Esophagus squamous epithelium (tissue), 5 donors: ENCODE results near the gene PAPOLG. TPM values are rescaled to one million over a fixed set of nuclear protein-coding genes. Genes with fewer than 3 reads are reported as not detected.
A peak's percentile ranks its signal among the peaks of the same experiment; 100 is the strongest.

Experiments
- DNase-seq: peaks from one replicate; lab custom pipeline; 2025; lab: John Stamatoyannopoulos, UW
- H3K27ac ChIP-seq, 4 donors: fragments of 200-600 bp; sonication (generic); one replicate each; pipeline ENCODE4 v1.5.1; 2016 to 2019; ENCODE audit warnings: mild to moderate bottlenecking in 1 of 4
- H3K27me3 ChIP-seq, 4 donors: fragments of 200-600 bp; sonication (generic); 1 replicate in 3 of 4; 2 replicates in 1 of 4; pipeline versions ENCODE4 v1.5.1 to v1.6.0; 2017 to 2021; ENCODE audit warnings: antibody characterized with exemption in 1 of 4
- H3K36me3 ChIP-seq, 3 donors: fragments of 200-600 bp; sonication (generic); one replicate each; pipeline ENCODE4 v1.5.1; 2016 to 2019
- H3K4me1 ChIP-seq, 3 donors: fragments of 200-600 bp; sonication (generic); one replicate each; pipeline ENCODE4 v1.5.1; 2017 to 2019
- H3K4me3 ChIP-seq, 4 donors: fragments of 200-600 bp; sonication (generic); 1 replicate in 3 of 4; 2 replicates in 1 of 4; pipeline ENCODE4 v1.5.1; 2016 to 2019; ENCODE audit warnings: mild to moderate bottlenecking in 2 of 4, moderate library complexity in 1 of 4
- H3K9me3 ChIP-seq, 3 donors: fragments of 200-600 bp; sonication (generic); one replicate each; pipeline ENCODE4 v1.5.1; 2016 to 2019
- POLR2A ChIP-seq, 4 donors: fragments of 450-650 bp; IDR thresholded peaks; one replicate each; pipeline ENCODE4 v1.6.1; 2017; ENCODE audit warnings: antibody characterized with exemption in 4 of 4, mild to moderate bottlenecking in 4 of 4, moderate library complexity in 3 of 4
- WGBS, 2 donors: methylation state at CpG; one replicate each; pipeline ENCODE4 v1.1.5; 2018; 5-methylcytosine and 5-hydroxymethylcytosine counted together
- intact Hi-C: fragments of 100-400 bp; cut with DNase I; formaldehyde crosslinking; loops from one replicate; pipeline ENCODE4 v1.15.0; 2022
- total RNA-seq, 4 donors: library from RNA; depleted of rRNA; stranded (reverse); fragments of >200 nt; gene quantifications; one replicate each; pipeline ENCODE4 v1.1.0, GENCODE V29; 2016
- TF ChIP-seq, protein P1 (sequence below), 6 experiments: fragments of 450-650 bp in 4 of 6; fragments of 200-600 bp in 2 of 6; sonication (generic) in 2 of 6; IDR thresholded peaks; one replicate each; pipeline ENCODE4 v1.5.1; 2016 to 2019; ENCODE audit warnings: antibody characterized with exemption in 6 of 6, mild to moderate bottlenecking in 4 of 6, moderate library complexity in 4 of 6
- donor health status: DM: yes; HTN: yes; CAD: no.

Gene PAPOLG
- total RNA-seq, 4 donors from 2014 or later = 7.4 to 13.7 (median 12.0) TPM

DNA sequence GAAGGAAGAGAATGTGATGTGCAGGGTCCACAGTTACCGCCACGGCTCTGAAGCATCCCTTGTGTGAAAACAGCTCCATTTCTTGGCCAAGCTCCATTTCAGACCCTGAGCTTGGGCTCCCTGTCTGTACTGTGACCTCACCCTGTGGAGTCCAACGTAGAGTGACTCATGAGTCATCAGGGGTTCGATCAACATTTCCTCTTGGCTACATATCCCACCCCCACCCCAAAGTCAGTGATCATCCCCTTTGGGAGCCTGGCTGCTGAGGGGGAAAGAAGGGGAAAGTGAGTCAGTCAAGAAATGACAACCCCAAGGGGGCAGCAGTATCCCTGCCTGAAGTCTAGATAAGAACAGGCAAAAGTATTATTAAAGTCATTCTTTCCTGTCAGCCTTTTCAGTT lies 62.2 kb downstream of the PAPOLG start:
- DNase-seq = no peak
- TF ChIP-seq POLR2A (IDR thresholded peaks at IDR 0.05) = no peak
- TF ChIP-seq, protein P1, sequence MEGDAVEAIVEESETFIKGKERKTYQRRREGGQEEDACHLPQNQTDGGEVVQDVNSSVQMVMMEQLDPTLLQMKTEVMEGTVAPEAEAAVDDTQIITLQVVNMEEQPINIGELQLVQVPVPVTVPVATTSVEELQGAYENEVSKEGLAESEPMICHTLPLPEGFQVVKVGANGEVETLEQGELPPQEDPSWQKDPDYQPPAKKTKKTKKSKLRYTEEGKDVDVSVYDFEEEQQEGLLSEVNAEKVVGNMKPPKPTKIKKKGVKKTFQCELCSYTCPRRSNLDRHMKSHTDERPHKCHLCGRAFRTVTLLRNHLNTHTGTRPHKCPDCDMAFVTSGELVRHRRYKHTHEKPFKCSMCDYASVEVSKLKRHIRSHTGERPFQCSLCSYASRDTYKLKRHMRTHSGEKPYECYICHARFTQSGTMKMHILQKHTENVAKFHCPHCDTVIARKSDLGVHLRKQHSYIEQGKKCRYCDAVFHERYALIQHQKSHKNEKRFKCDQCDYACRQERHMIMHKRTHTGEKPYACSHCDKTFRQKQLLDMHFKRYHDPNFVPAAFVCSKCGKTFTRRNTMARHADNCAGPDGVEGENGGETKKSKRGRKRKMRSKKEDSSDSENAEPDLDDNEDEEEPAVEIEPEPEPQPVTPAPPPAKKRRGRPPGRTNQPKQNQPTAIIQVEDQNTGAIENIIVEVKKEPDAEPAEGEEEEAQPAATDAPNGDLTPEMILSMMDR (IDR thresholded peaks at IDR 0.05) = no peak
- Histone ChIP-seq H3K4me3 (no peak overlapping the region), H3K27ac (no peak overlapping the region), H3K9me3 (no peaks in the 10 kb centered on the region), H3K4me1 (no peaks in the 10 kb centered on the region), H3K36me3 (no peaks in the 10 kb centered on the region), H3K27me3 (no peaks in the 10 kb centered on the region)
- intact Hi-C loops = no loop called here
- 42 to 43% methylated on average over 4 of the region's 4 CpGs for WGBS, 2 donors

DNA sequence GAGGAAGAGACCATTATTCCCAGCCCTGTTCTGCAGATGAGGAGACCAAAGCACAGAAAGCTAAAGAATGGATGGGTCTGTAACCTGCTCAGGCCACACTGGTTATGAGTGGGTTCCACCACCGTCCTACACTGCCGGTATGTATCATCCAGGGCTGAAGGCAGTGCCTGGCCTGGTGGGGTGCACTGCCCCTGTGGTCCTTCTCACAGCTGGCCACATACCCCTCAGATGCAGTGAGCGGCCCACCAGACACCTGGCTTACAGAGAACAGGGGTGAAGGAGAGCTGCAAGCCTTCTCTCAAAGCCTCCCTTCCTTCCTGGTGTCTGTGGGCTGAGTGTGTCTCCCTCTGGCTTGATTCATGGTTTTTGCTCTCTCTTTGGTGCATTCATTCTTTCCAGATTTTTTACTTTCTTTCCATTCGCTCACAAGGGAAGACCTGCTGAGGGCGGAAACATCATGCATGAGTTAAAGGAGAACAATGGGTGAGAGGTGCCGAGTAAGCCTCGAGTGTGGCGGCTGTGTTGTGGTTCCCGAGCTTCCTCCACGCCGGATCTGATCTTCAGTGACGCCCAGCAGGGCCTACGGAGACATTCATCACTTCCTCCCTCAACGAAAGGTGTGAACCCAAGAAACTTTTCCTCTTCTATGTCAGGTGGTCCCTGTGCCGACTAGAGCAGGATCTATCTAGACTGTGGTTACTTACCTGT lies 63.2 kb downstream of the PAPOLG start:
- H3K9me3 ChIP-seq = no peaks in the 10 kb centered on the region
- H3K36me3 ChIP-seq = no peaks in the 10 kb centered on the region
- H3K27me3 ChIP-seq = no peaks in the 10 kb centered on the region
- WGBS, 2 donors = 77 to 82% methylated on average over 13 to 14 of the region's 15 CpGs
- intact Hi-C loops = no loop called here
- no peaks in the 10 kb centered on the region for H3K4me1 ChIP-seq
- TF ChIP-seq POLR2A (IDR thresholded peaks at IDR 0.05) = no peak
- TF ChIP-seq, protein P1 (IDR thresholded peaks at IDR 0.05) = no peak
- H3K27ac ChIP-seq = peak overlapping the region in 1 of 4 donors; percentile 18
- DNase-seq = no peak
- H3K4me3 ChIP-seq = no peak overlapping the region

DNA sequence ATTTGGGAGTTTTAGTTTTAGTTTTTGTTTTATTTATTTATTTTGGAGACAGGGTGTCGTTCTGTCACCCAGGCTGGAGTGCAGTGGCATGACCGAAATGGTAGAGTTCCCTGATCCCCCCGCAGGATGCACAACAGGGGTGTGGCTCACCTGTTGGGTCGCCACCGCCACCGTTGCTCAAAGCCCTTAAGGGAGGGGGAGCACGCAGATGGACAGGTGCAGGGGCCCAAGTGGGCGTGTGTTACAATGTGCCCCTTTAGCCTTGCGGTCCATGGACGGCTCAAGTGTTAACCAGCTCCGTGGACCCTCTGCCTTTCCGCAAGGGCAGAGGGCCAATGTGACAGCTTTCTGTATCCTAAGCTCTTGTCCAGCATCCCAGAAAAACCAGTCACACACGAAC lies 63.9 kb downstream of the PAPOLG start:
- DNase-seq = no peak
- no peaks in the 10 kb centered on the region for H3K36me3 ChIP-seq
- H3K9me3 ChIP-seq = no peaks in the 10 kb centered on the region
- H3K4me3 ChIP-seq = no peak overlapping the region
- WGBS, 2 donors = 78 to 89% methylated on average over 8 to 10 of the region's 13 CpGs
- H3K4me1 ChIP-seq = no peaks in the 10 kb centered on the region
- H3K27me3 ChIP-seq = no peaks in the 10 kb centered on the region
- TF ChIP-seq, protein P1 (IDR thresholded peaks at IDR 0.05) = no peak
- TF ChIP-seq POLR2A (IDR thresholded peaks at IDR 0.05) = no peak
- no peak overlapping the region for H3K27ac ChIP-seq
- intact Hi-C loops = no loop called here

DNA sequence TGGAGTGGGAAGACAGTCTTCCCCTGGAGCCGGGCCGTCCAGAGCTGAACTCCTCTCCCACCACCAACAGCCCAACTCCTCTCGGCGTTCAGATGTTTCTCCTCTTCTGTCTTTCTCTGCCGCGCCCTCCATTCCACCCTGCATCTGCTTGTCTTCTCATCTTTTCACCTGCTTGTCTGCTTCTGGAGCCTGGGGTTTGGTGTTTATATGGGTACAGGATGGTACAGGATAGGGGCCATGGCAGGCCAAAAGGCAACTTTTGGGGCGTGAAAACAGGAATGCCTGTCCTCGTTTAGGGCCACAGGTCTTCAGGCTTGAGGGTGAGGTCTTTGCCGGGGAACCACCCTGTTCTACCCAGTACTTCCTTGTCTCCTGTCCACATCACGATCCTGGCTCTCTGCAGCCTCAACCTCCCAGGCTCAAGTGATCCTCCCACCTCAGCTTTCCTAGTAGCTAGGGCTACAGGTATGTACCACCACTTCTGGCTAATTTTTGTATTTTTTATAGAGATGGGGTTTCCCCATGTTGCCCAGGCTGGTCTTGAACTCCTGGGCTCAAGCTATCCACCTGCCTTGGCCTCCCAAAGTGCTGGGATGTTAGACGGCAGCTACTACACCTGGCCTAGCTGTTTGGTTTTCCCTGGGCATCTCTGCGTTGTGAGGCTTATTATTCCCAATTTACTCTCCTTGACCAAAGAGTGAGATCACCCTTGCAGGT lies 64.5 kb downstream of the PAPOLG start:
- intact Hi-C loops = no loop called here
- no peak overlapping the region for H3K27ac ChIP-seq
- no peak overlapping the region for H3K4me3 ChIP-seq
- WGBS, 2 donors = 93 to 94% methylated on average over 11 to 12 of the region's 12 CpGs
- H3K4me1 ChIP-seq = no peaks in the 10 kb centered on the region
- H3K36me3 ChIP-seq = no peaks in the 10 kb centered on the region
- H3K27me3 ChIP-seq = no peaks in the 10 kb centered on the region
- DNase-seq = no peak
- TF ChIP-seq POLR2A (IDR thresholded peaks at IDR 0.05) = no peak
- TF ChIP-seq, protein P1 (IDR thresholded peaks at IDR 0.05) = no peak
- H3K9me3 ChIP-seq = no peaks in the 10 kb centered on the region

DNA sequence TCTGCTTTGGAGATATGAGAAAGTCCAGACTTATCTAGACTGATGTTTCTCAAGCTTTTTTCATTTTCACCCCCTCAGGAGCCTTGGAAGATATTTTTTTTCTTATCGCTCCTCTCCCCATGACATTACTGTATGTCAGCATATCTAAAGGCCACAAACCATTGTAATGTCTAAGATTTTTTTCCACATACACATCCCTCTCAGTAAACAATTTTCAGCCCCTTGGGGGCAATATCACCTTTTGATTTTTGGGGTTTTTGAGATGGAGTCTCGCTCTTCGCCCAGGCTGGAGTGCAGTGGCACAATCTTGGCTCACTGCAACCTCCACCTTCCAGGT lies 65.0 kb downstream of the PAPOLG start:
- Histone ChIP-seq H3K9me3 (no peaks in the 10 kb centered on the region), H3K27ac (no peak overlapping the region), H3K27me3 (no peaks in the 10 kb centered on the region), H3K4me3 (no peak overlapping the region), H3K4me1 (no peaks in the 10 kb centered on the region), H3K36me3 (no peaks in the 10 kb centered on the region)
- DNase-seq = no peak
- 90 to 97% methylated on average over 3 of the region's 3 CpGs for WGBS, 2 donors
- TF ChIP-seq, protein P1 (IDR thresholded peaks at IDR 0.05) = no peak
- no peak for TF ChIP-seq POLR2A (IDR thresholded peaks at IDR 0.05)
- intact Hi-C loops = no loop called here
